Aorta (tissue), 5 donors: ENCODE results near the gene FSIP2. TPM values are rescaled to one million over a fixed set of nuclear protein-coding genes. Genes with fewer than 3 reads are reported as not detected.
"Not testable (repeated sequence)": the region's sequence is repeated elsewhere in the genome, so short reads cannot be mapped to it uniquely, and the experiment has no call there.

Experiments used
- ATAC-seq: fragments of 200-7000 bp; cut with Tn5 transposase; one replicate; pipeline ENCODE4 v1.9.1; 2022; ENCODE audit warnings: moderate library complexity; ENCODE audit not compliant: low FRiP score
- DNase-seq, 2 donors: peaks; one replicate each; pipeline ENCODE4 v3.0.0-alpha.2; 2020
- H3K27ac ChIP-seq, 2 donors: one replicate each; pipeline ENCODE4 v1.5.1; 2013; ENCODE audit warnings: low read length in 2 of 2, mild to moderate bottlenecking in 2 of 2, moderate library complexity in 2 of 2, control low read depth in 1 of 2, inconsistent platforms in 1 of 2, low read depth in 1 of 2
- H3K27me3 ChIP-seq, 2 donors: one replicate each; pipeline ENCODE4 v1.6.1; 2013; ENCODE audit warnings: control low read depth in 1 of 2, low read length in 1 of 2, mild to moderate bottlenecking in 1 of 2, moderate library complexity in 1 of 2; ENCODE audit not compliant: insufficient read depth in 2 of 2, control insufficient read depth in 1 of 2
- H3K36me3 ChIP-seq, 2 donors: one replicate each; pipeline ENCODE4 v1.6.1; 2013; ENCODE audit warnings: control low read depth in 1 of 2, low read length in 1 of 2, mild to moderate bottlenecking in 1 of 2; ENCODE audit not compliant: insufficient read depth in 2 of 2, control insufficient read depth in 1 of 2
- H3K4me1 ChIP-seq, 2 donors: one replicate each; pipeline ENCODE4 v1.6.1; 2013; ENCODE audit warnings: low read length in 2 of 2, control low read depth in 1 of 2, mild to moderate bottlenecking in 1 of 2, moderate library complexity in 1 of 2; ENCODE audit not compliant: insufficient read depth in 2 of 2, control insufficient read depth in 1 of 2
- H3K4me3 ChIP-seq, 2 donors: one replicate each; pipeline ENCODE4 v1.5.1; 2013; ENCODE audit warnings: low read length in 2 of 2, control low read depth in 1 of 2, mild to moderate bottlenecking in 1 of 2
- H3K9me3 ChIP-seq: one replicate; pipeline ENCODE4 v1.6.1; 2013; ENCODE audit warnings: mild to moderate bottlenecking, low read length; ENCODE audit not compliant: control insufficient read depth
- WGBS, 2 donors: extraction: QIAGEN DNeasy Blood & Tissue Kit; methylation state at CpG; one replicate each; pipeline ENCODE4 v1.1.7; 2013; 5-methylcytosine and 5-hydroxymethylcytosine counted together
- intact Hi-C, 2 donors: fragments of 100-400 bp; cut with DNase I; formaldehyde crosslinking; loops; one replicate each; pipeline versions ENCODE4 v1.14.2 to v1.15.0; 2022
- polyA plus RNA-seq, 2 donors: library from polyadenylated mRNA; stranded (reverse); fragments of 200-250 nt; gene quantifications; one replicate each; pipeline ENCODE4 v1.2.3, GENCODE V29; 2013
- total RNA-seq, 2 donors: library from RNA; stranded (reverse); fragmentation: NEBNext Ultra II Directional; extraction: Animal tissue kit (Norgen Biotek cat#: 25700); gene quantifications; one replicate each; pipeline ENCODE4 v1.2.1, GENCODE V29; 2021
- donor health status: healthy with polysubstance abuse.
- donor health status: Bipolar disorder and iron deficiency.
- donor health status: DM: no; HTN: no; CAD: no.
- donor health status: DM: no; HTN: no; CAD: no.
- donor health status: DM: yes; HTN: yes; CAD: no.

Gene FSIP2
- total and polyA plus RNA-seq, 4 donors: 0.94 to 1.3 TPM; not detected in 2

DNA sequence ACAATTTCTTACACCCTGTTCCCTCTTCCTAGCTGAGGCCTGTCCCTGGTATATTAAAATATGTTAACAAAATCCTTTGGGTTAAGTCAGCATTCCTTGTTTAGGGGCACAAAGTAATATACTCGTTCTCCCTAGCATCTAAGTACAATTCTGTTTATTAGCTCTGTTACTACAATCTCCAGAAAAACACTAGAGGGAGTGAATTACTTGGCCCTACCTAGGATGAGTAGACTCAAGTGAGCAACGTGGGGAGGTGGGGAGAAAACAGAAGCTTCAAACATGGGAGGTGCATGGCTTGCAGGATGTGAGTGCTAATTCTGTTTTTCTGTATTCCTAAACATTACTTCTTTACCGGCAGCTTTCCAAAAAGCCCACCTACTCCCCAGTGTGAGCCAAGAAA, 89.7 kb downstream of the FSIP2 start:
- Histone ChIP-seq H3K36me3 (no peaks in the 10 kb centered on the region), H3K27me3 (no peaks in the 10 kb centered on the region), H3K4me3 (no peak overlapping the region), H3K9me3 (no peaks in the 10 kb centered on the region), H3K27ac (no peak overlapping the region), H3K4me1 (no peaks in the 10 kb centered on the region)
- ATAC-seq: no peak
- no peak for DNase-seq
- intact Hi-C loops: no loop called here
- 62 to 67% methylated on average over 3 of the region's 3 CpGs for WGBS, 2 donors

DNA sequence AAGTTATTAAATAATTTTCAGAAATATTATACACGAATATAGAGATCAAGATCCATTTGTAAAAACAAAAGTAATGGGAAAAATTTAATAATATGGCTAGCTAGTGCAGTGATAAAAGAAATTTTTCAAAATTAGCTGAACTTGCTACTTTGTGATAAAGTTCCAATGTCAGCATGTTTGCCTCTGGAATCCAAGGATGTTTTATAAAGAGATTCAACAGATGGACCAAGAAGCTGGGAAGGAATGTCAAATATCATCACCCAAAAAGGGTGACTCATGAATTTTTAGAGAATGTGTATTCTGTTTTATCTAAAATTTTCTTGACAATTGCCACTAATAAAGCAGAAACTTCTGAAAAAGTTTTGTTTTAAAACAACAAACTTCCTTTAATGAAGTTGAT, 95.3 kb downstream of the FSIP2 start:
- Histone ChIP-seq H3K36me3 (no peaks in the 10 kb centered on the region), H3K4me3 (no peak overlapping the region), H3K27me3 (no peaks in the 10 kb centered on the region), H3K9me3 (no peaks in the 10 kb centered on the region), H3K27ac (no peak overlapping the region), H3K4me1 (no peaks in the 10 kb centered on the region)
- intact Hi-C loops: no loop called here
- ATAC-seq: no peak
- WGBS, 2 donors: 70 to 73% methylated on average over 1 of the region's 1 CpG
- DNase-seq: no peak

DNA sequence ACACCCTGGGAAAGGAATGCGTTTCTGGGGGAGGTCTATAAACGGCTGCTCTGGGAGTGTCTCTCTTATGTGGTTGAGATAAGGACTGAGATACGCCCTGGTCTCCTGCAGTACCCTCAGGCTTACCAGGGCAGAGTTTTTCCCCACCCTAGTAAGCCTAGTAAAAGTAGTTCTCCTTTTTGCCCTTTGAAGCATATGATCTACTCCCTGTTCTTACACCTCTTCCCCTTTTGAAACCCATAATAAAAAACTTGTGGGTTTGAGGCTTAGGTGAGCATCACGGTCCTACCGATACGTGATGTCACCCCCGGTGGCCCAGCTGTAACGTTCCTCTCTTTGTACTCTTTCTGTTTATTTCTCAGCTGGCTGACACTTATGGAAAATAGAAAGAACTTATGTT, 97.4 kb downstream of the FSIP2 start:
- ATAC-seq (no peak), DNase-seq (no peak)
- H3K4me3 ChIP-seq: no peak overlapping the region
- intact Hi-C loops: no loop called here
- WGBS, 2 donors: 90 to 91% methylated on average over 8 of the region's 8 CpGs
- no peaks in the 10 kb centered on the region for H3K4me1 ChIP-seq
- H3K9me3 ChIP-seq: no peaks in the 10 kb centered on the region
- no peak overlapping the region for H3K27ac ChIP-seq
- H3K36me3 ChIP-seq: no peaks in the 10 kb centered on the region
- H3K27me3 ChIP-seq: no peaks in the 10 kb centered on the region

DNA sequence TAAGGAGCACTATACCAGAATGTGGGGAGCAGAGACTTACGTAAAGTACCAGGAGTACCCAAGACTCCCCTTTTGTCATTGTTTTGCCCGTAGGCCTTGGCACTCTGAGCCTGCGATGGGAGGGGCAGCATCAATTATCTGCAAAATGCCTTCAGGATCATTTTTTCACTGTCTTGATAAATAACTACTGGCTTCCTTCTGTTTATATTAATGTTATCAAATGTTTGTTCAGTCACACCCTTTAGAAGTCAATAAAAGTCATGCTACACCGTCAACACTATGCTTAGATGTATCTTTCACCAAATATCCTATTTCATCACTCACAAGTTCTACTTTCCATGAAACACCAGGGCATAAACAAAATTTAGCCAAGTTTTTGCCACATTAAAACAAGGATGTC, 116.3 kb downstream of the FSIP2 start:
- ATAC-seq (no peak), DNase-seq (no peak)
- no peak overlapping the region for H3K27ac ChIP-seq
- peaks cover 5% of the 10 kb centered on the region for H3K9me3 ChIP-seq
- no peaks in the 10 kb centered on the region for H3K27me3 ChIP-seq
- H3K4me1 ChIP-seq: no peaks in the 10 kb centered on the region
- intact Hi-C loops: no loop called here
- 87 to 88% methylated on average over 4 of the region's 4 CpGs for WGBS, 2 donors
- no peak overlapping the region for H3K4me3 ChIP-seq
- peaks cover 0 to 7% of the 10 kb centered on the region in 2 donors for H3K36me3 ChIP-seq

DNA sequence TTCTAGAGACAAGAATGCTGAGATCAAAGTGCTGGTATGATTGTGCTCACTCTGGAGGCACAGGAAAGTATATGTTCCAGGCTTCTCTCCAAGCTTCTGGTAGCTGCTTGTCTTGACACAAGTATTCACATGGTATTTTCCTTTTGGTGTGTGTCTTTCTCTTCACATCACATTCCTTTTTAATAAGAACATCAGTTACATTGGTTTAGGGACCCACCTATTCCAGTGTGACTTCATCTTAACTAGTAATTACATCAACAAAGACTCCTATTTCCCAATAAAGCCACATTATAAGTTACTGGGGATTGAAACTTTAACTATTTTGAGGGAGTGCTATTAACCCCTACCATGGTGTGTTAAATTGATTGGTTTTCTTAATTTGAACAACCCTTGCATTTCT, 119.1 kb downstream of the FSIP2 start:
- no peak for DNase-seq
- peaks cover 0 to 2% of the 10 kb centered on the region in 2 donors for H3K36me3 ChIP-seq
- intact Hi-C loops: no loop called here
- H3K4me1 ChIP-seq: no peaks in the 10 kb centered on the region
- no peak overlapping the region for H3K27ac ChIP-seq
- H3K9me3 ChIP-seq: peaks cover 5% of the 10 kb centered on the region
- H3K4me3 ChIP-seq: no peak overlapping the region
- no peaks in the 10 kb centered on the region for H3K27me3 ChIP-seq
- no peak for ATAC-seq

DNA sequence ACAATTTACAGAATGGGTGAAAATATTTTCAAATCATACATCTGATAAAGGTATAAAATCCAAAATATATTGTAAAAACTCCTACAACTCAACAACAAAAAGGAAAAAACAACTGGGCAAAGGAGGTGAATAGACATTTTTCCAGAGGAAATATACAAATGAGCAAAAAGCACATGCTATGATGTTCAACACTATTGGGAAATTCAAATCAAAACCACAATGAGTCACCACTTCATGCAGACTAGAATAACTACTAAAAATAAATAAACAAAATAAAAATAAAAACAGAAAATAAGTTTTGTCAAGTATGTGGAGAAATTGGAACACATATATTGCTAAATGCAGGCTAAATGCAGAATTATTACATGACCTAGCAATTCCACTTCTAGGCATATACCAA, 120.9 kb downstream of the FSIP2 start:
- ATAC-seq (no peak), DNase-seq (no peak)
- H3K27me3 ChIP-seq: no peaks in the 10 kb centered on the region
- no peak overlapping the region for H3K4me3 ChIP-seq
- H3K36me3 ChIP-seq: peaks cover 0 to 2% of the 10 kb centered on the region in 2 donors
- H3K4me1 ChIP-seq: no peaks in the 10 kb centered on the region
- H3K9me3 ChIP-seq: peaks cover 3% of the 10 kb centered on the region
- no peak overlapping the region for H3K27ac ChIP-seq
- intact Hi-C loops: no loop called here

DNA sequence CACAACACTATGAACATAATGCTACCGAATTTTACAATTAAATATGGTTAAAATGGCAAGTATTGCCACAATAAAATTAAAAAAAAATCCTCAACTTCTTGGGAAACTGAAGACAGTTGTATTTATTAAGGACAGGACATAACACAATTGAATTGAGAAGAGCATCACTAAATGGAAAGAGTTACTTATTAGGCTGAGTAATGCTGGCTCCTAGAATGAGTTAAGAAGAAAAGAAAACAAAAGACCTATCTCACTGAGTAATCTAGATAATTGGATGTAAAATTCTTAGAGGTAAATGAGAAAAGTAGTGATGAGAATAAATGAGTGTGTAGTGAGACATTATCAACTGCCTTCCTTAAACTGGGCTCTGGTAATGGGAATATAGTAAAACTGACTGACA, 121.7 kb downstream of the FSIP2 start:
- H3K4me3 ChIP-seq: no peak overlapping the region
- no peaks in the 10 kb centered on the region for H3K9me3 ChIP-seq
- intact Hi-C loops: no loop called here
- H3K36me3 ChIP-seq: no peaks in the 10 kb centered on the region
- DNase-seq (no peak), ATAC-seq (no peak)
- no peak overlapping the region for H3K27ac ChIP-seq
- no peaks in the 10 kb centered on the region for H3K4me1 ChIP-seq
- 82 to 100% methylated on average over 1 of the region's 1 CpG for WGBS, 2 donors
- no peaks in the 10 kb centered on the region for H3K27me3 ChIP-seq

DNA sequence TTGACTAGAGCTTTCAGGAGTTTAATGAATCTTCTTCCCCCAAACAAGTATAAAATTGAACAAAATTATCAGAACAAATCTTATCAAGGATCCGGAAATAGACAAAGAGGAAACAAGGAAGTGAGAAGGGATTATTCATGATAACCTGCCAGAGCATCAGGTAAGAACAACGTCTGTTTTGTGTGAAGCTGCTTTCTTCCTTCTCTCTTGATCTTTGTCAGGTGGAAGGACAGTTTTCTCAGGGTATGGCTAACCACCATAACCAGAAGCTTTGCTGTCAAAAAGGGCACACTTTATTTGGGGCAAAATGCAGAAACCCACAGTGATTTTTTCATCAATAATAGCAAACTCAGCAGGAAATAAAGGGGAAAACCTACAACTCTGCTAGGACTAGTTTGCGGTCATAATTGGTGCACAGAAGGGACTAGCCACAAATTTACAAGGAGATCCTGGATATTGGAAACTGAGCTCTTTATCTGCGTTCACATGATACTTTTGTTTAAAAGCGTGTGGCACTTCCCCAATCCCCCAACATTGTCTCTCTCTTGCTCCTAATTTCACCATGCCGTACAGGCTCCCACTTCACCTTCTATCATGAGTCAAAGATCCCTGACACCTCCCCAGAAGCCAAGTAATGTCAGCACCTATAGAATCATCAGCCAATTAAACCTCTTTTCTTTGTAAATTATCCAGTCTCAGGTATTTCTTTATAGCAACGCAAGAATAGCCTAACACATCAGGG, 124.2 kb downstream of the FSIP2 start:
- H3K27me3 ChIP-seq: no peaks in the 10 kb centered on the region
- no peaks in the 10 kb centered on the region for H3K4me1 ChIP-seq
- 84 to 87% methylated on average over 7 of the region's 7 CpGs for WGBS, 2 donors
- intact Hi-C loops: no loop called here
- no peaks in the 10 kb centered on the region for H3K9me3 ChIP-seq
- no peak overlapping the region for H3K27ac ChIP-seq
- ATAC-seq (no peak), DNase-seq (no peak)
- H3K36me3 ChIP-seq: no peaks in the 10 kb centered on the region
- H3K4me3 ChIP-seq: no peak overlapping the region

DNA sequence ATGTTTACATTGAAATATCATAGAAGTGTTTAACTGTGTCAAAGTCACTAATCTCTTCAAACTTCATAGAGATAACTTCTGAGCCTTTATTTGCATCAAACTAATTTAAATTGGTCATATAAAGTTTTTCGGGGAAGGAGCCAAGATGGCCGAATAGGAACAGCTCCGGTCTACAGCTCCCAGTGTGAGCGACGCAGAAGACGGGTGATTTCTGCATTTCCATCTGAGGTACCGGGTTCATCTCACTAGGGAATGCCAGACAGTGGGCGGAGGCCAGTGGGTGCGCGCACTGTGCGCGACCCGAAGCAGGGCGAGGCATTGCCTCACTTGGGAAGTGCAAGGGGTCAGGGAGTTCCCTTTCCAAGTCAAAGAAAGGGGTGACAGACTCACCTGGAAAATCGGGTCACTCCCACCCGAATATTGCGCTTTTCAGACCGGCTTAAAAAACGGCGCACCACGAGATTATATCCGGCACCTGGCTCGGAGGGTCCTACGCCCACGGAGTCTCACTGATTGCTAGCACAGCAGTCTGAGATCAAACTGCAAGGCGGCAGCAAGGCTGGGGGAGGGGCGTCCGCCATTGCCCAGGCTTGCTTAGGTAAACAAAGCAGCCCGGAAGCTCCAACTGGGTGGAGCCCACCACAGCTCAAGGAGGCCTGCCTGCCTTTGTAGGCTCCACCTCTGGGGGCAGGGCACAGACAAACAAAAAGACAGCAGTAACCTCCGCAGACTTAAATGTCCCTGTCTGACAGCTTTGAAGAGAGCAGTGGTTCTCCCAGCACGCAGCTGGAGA, 126.1 kb downstream of the FSIP2 start:
- WGBS, 2 donors: 88 to 90% methylated on average over 24 to 29 of the region's 31 CpGs
- H3K36me3 ChIP-seq, intact Hi-C loops: not testable (repeated sequence)

More for the DNA sequence above, 126.1 kb downstream of the FSIP2 start:
- H3K9me3 ChIP-seq, H3K27ac ChIP-seq, H3K27me3 ChIP-seq, H3K4me1 ChIP-seq, H3K4me3 ChIP-seq, DNase-seq, ATAC-seq: not testable (repeated sequence)
